Vagina (tissue), 2 donors: Measurements from ENCODE around the gene AVPR2.

Experiments used
- POLR2A ChIP-seq, 2 donors: fragments of 450-650 bp; IDR thresholded peaks; one replicate each; pipeline ENCODE4 v1.6.1; 2017; ENCODE audit warnings: antibody characterized with exemption in 2 of 2, mild to moderate bottlenecking in 2 of 2, moderate library complexity in 2 of 2
- POLR2AphosphoS5 ChIP-seq, 2 donors: sonication (generic); formaldehyde crosslinking; IDR thresholded peaks; one replicate each; pipeline ENCODE4 v1.9.0; 2017; ENCODE audit warnings: antibody characterized with exemption in 2 of 2, mild to moderate bottlenecking in 2 of 2, low read depth in 1 of 2; ENCODE audit not compliant: insufficient read depth in 1 of 2
- TF ChIP-seq, protein P1 (sequence below), 3 experiments: fragments of 450-650 bp in 2 of 3; fragments of 200-600 bp in 1 of 3; sonication (generic) in 1 of 3; IDR thresholded peaks; one replicate each; pipeline ENCODE4 v1.5.1; 2017 to 2019; ENCODE audit warnings: antibody characterized with exemption in 3 of 3, mild to moderate bottlenecking in 2 of 3, moderate library complexity in 2 of 3

DNA sequence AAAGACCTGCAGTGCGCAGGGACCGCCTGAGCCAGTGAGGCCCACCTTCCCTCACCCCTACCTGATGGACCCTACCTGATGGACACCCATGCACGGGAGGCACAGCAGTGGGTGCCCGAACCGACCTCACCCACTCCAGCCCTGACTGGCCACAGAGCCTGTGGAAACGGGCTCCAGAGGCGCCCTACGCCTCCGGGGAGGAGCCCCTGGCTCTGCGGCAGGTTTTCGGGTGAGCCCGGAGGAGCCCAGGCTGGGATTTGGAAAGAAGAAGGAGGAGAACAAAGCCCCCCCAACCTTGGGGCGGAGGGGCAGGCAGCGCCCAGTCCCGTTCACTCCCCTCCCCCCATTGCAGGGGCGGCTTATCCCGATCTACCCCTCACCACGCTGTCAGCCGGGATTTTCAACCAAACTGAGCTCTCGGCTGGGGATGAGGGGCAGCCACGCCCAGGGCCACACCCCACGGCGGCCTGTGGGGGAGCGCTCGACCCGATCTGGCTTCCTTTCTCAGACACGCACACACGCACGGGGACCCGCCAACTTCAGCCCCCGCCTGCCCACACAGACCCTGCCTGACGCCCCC lies 19.2 kb upstream of the AVPR2 start:
- TF ChIP-seq, protein P1, sequence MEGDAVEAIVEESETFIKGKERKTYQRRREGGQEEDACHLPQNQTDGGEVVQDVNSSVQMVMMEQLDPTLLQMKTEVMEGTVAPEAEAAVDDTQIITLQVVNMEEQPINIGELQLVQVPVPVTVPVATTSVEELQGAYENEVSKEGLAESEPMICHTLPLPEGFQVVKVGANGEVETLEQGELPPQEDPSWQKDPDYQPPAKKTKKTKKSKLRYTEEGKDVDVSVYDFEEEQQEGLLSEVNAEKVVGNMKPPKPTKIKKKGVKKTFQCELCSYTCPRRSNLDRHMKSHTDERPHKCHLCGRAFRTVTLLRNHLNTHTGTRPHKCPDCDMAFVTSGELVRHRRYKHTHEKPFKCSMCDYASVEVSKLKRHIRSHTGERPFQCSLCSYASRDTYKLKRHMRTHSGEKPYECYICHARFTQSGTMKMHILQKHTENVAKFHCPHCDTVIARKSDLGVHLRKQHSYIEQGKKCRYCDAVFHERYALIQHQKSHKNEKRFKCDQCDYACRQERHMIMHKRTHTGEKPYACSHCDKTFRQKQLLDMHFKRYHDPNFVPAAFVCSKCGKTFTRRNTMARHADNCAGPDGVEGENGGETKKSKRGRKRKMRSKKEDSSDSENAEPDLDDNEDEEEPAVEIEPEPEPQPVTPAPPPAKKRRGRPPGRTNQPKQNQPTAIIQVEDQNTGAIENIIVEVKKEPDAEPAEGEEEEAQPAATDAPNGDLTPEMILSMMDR (IDR thresholded peaks at IDR 0.05), result no peak
- TF ChIP-seq POLR2A (IDR thresholded peaks at IDR 0.05) (no peak), POLR2AphosphoS5 (IDR thresholded peaks at IDR 0.05; ENCODE audit: insufficient read depth in 1 of 2, low read depth in 1 of 2) (no peak)
